CD14-positive monocyte (primary cell): ENCODE data around the gene HDAC4. TPM values are rescaled to one million over a fixed set of nuclear protein-coding genes. Genes with fewer than 3 reads are reported as not detected.

Experiments
- DNase-seq, 3 donors: peaks; one replicate each; pipeline ENCODE4 v3.0.0-alpha.2; 2011 to 2022
- H2AFZ ChIP-seq: 2 replicates; pipeline ENCODE4 v1.6.0; 2012; ENCODE audit warnings: mild to moderate bottlenecking, low read depth, low read length, inconsistent platforms; ENCODE audit not compliant: insufficient read depth, poor library complexity, severe bottlenecking
- H3K27ac ChIP-seq, 2 donors: 1 replicate in 1 of 2; 2 replicates in 1 of 2; pipeline ENCODE4 v1.5.1; 2012 to 2013; ENCODE audit warnings: low read length in 2 of 2, control low read depth in 1 of 2, inconsistent platforms in 1 of 2, low read depth in 1 of 2, mild to moderate bottlenecking in 1 of 2
- H3K27me3 ChIP-seq, 2 donors: one replicate each; pipeline versions ENCODE4 v1.6.0 to v1.6.1; 2011 to 2013; ENCODE audit warnings: low read length in 2 of 2; ENCODE audit not compliant: control insufficient read depth in 2 of 2, insufficient read depth in 2 of 2
- H3K36me3 ChIP-seq, 2 donors: replicated peaks in 1 of 2; 1 replicate in 1 of 2; 2 replicates in 1 of 2; pipeline versions ENCODE4 v1.5.1 to v1.6.1; 2012 to 2013; ENCODE audit warnings: low read length in 2 of 2, control low read depth in 1 of 2, inconsistent platforms in 1 of 2, mild to moderate bottlenecking in 1 of 2; ENCODE audit not compliant: insufficient read depth in 2 of 2, control insufficient read depth in 1 of 2
- H3K4me1 ChIP-seq, 2 donors: 1 replicate in 1 of 2; 2 replicates in 1 of 2; pipeline versions ENCODE4 v1.5.1 to v1.6.1; 2012 to 2013; ENCODE audit warnings: low read length in 2 of 2, control low read depth in 1 of 2, inconsistent platforms in 1 of 2, mild to moderate bottlenecking in 1 of 2, moderate library complexity in 1 of 2; ENCODE audit not compliant: insufficient read depth in 2 of 2, control insufficient read depth in 1 of 2
- H3K4me2 ChIP-seq: replicated peaks from 2 replicates; pipeline ENCODE3; 2012; ENCODE audit warnings: low read length, moderate library complexity, mild to moderate bottlenecking; ENCODE audit not compliant: poor library complexity, severe bottlenecking; ENCODE audit errors: extremely low read depth
- H3K4me3 ChIP-seq, 3 experiments: fragments of 200-600 bp in 1 of 3; sonication (generic) in 1 of 3; replicated peaks in 1 of 3; 1 replicate in 2 of 3; 2 replicates in 1 of 3; pipeline ENCODE4 v1.5.1; 2011 to 2013; ENCODE audit warnings: low read length in 3 of 3, mild to moderate bottlenecking in 3 of 3, control low read depth in 2 of 3, low read depth in 2 of 3, inconsistent platforms in 1 of 3, moderate library complexity in 1 of 3
- H3K79me2 ChIP-seq: 2 replicates; pipeline ENCODE4 v1.6.0; 2012; ENCODE audit warnings: mild to moderate bottlenecking, control low read depth, inconsistent platforms, low read length, moderate library complexity; ENCODE audit not compliant: insufficient read depth
- H3K9ac ChIP-seq: 2 replicates; pipeline ENCODE4 v1.6.0; 2017; ENCODE audit warnings: low read length, mild to moderate bottlenecking; ENCODE audit not compliant: insufficient read depth, poor library complexity, severe bottlenecking
- H3K9me3 ChIP-seq, 2 donors: replicated peaks in 1 of 2; 1 replicate in 1 of 2; 2 replicates in 1 of 2; pipeline versions ENCODE4 v1.5.1 to v1.6.1; 2012 to 2013; ENCODE audit warnings: low read length in 2 of 2, control low read depth in 1 of 2; ENCODE audit not compliant: control insufficient read depth in 1 of 2, insufficient read depth in 1 of 2
- H4K20me1 ChIP-seq: 2 replicates; pipeline ENCODE4 v1.6.0; 2012; ENCODE audit warnings: mild to moderate bottlenecking, low read length, control low read depth, moderate library complexity; ENCODE audit not compliant: insufficient read depth
- H3K27ac Mint-ChIP-seq, 7 donors: one replicate each; pipeline ENCODE4 v1.8.0; 2020; ENCODE audit warnings: mild to moderate bottlenecking in 7 of 7, mixed read lengths in 7 of 7, moderate library complexity in 6 of 7, inconsistent platforms in 2 of 7
- H3K27me3 Mint-ChIP-seq, 3 donors: one replicate each; pipeline ENCODE4 v1.8.0; 2021 to 2022; ENCODE audit warnings: low read depth in 3 of 3, mild to moderate bottlenecking in 3 of 3, mixed read lengths in 3 of 3, moderate library complexity in 3 of 3, inconsistent platforms in 1 of 3
- H3K36me3 Mint-ChIP-seq, 2 donors: one replicate each; pipeline ENCODE4 v1.8.0; 2020; ENCODE audit warnings: mixed read lengths in 2 of 2, inconsistent platforms in 1 of 2, mild to moderate bottlenecking in 1 of 2
- H3K4me1 Mint-ChIP-seq: one replicate; pipeline ENCODE4 v1.8.0; 2020; ENCODE audit warnings: mild to moderate bottlenecking, mixed read lengths
- H3K4me3 Mint-ChIP-seq, 2 donors: one replicate each; pipeline ENCODE4 v1.8.0; 2020; ENCODE audit warnings: mild to moderate bottlenecking in 2 of 2, mixed read lengths in 2 of 2, moderate library complexity in 1 of 2
- H3K9me3 Mint-ChIP-seq, 7 donors: one replicate each; pipeline ENCODE4 v1.8.0; 2020 to 2022; ENCODE audit warnings: mixed read lengths in 7 of 7, mild to moderate bottlenecking in 6 of 7, moderate library complexity in 6 of 7, inconsistent platforms in 2 of 7
- CTCF ChIP-seq: fragments of 200-600 bp; IDR thresholded peaks from one replicate; pipeline ENCODE4 v1.8.0; 2022; ENCODE audit warnings: antibody characterized with exemption, mild to moderate bottlenecking
- WGBS: methylation state at CpG from one replicate; pipeline ENCODE4 v1.1.5; 2013; ENCODE audit warnings: missing lambda C conversion rate; ENCODE audit not compliant: insufficient coverage; 5-methylcytosine and 5-hydroxymethylcytosine counted together
- intact Hi-C, 2 donors: fragments of 100-400 bp; cut with micrococcal nuclease; formaldehyde crosslinking; loops; one replicate each; pipeline versions ENCODE4 v1.15.0 to v1.15.1; 2023
- polyA plus RNA-seq, 3 donors: library from polyadenylated mRNA; depleted of rRNA in 1 of 3; unstranded in 2 of 3; stranded (reverse) in 1 of 3; fragments of 300-500 nt in 2 of 3; fragments of >200 nt in 1 of 3; fragmentation: Illumina TruSeq in 2 of 3; gene quantifications; 1 replicate in 2 of 3; 2 replicates in 1 of 3; pipeline ENCODE4 v1.2.3, GENCODE V29; 2012 to 2021

The HDAC4 gene
- polyA plus RNA-seq, 3 donors: 3.3 to 23.0 (median 4.5) TPM

DNA sequence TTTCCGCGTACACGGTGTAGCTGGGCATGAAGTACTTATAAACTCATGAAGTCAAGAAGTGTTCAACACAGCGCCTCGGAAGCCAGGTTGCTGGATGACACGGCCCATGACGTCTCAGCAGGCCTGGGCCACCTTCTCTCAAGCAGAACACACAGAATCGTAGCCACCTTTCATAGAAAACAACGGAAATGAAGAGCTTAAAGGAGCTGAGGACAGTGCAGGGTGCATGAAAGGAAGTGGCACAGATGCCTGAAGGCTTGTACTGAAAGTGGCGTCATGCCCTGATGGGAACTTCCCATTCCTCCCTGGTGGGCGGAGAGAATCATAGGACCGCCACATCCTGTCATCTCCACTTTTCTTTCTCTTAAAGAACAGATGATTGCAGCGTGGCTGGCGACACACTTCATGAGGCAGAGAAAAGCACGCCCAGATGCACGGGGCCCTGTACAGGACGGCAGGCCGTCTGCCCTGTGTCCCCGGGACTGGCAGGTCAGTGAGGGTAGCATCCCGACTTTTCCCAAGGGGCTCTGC lies 31.1 kb downstream of the HDAC4 start:
- Mint-ChIP-seq H3K27me3 (no peaks in the 10 kb centered on the region), H3K4me3 (peak overlapping the region; percentile 56 to 81), H3K4me1 (peaks cover 14% of the 10 kb centered on the region), H3K36me3 (peaks cover 6 to 17% of the 10 kb centered on the region in 2 donors), H3K9me3 (no peaks in the 10 kb centered on the region), H3K27ac (peak overlapping the region; percentile 67 to 93 (median 83))
- intact Hi-C loops: no loop called here
- Histone ChIP-seq H3K9me3 (no peaks in the 10 kb centered on the region), H3K27ac (peak overlapping the region; percentile 49 to 62), H3K27me3 (no peaks in the 10 kb centered on the region), H3K4me3 (peak overlapping the region in 1 of 3 experiments; percentile 50), H3K4me2 (peak overlapping the region; percentile 51), H2AFZ (peak overlapping the region; percentile 54), H3K36me3 (peaks cover 0 to 36% of the 10 kb centered on the region in 2 donors), H3K4me1 (peaks cover 13 to 16% of the 10 kb centered on the region in 2 donors), H3K79me2 (peaks cover 90% of the 10 kb centered on the region), H3K9ac (peak overlapping the region; percentile 30), H4K20me1 (peaks cover 10% of the 10 kb centered on the region)
- TF ChIP-seq CTCF: no peak
- 48% methylated on average over 15 of the region's 20 CpGs for WGBS
- peak; percentile 65 to 79 (median 67) for DNase-seq

DNA sequence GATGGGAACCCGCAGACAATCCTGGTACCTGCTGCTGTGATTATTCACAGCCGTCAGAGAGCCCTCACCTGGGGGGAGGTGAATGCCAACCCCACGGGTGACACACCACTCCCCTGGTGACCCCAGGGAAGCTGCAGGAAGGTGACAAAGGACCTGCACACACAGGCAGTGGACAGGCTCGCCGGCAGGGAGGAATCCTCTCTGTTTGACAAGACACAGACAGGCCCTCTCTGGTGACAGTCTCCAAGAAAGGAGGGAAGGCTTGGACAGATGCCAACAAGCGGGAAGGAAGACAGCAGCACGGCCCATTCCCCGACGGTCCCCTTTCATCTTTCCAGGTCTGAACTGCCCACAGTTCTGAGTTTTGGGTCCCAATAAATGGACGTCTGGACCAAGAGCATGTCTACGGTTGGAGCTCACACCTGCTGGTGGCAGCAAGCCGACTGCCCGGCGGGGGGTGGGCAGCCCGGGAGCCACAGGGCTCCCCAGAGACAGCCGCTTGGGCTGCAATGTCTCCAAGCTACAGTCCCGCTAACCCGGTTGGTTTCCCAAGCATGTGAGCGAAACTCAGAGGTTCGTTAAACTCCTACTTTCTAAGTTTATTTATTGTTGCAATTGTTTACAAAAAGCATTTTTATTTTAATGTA lies 31.8 kb downstream of the HDAC4 start:
- H3K27me3 Mint-ChIP-seq: no peaks in the 10 kb centered on the region
- Histone ChIP-seq H3K79me2 (peaks cover 93% of the 10 kb centered on the region), H3K27me3 (no peaks in the 10 kb centered on the region), H3K36me3 (peaks cover 0 to 35% of the 10 kb centered on the region in 2 donors), H3K4me3 (no peak overlapping the region), H2AFZ (no peak overlapping the region), H4K20me1 (peaks cover 10% of the 10 kb centered on the region), H3K9ac (no peak overlapping the region), H3K4me1 (peaks cover 13 to 16% of the 10 kb centered on the region in 2 donors), H3K4me2 (no peak overlapping the region), H3K9me3 (no peaks in the 10 kb centered on the region), H3K27ac (peak overlapping the region in 1 of 2 donors; percentile 62)
- intact Hi-C loops: no loop called here
- DNase-seq: no peak
- no peaks in the 10 kb centered on the region for H3K9me3 Mint-ChIP-seq
- TF ChIP-seq CTCF: no peak
- WGBS: 98% methylated on average over 13 of the region's 20 CpGs
- H3K4me3 Mint-ChIP-seq: no peak overlapping the region
- peaks cover 6 to 14% of the 10 kb centered on the region in 2 donors for H3K36me3 Mint-ChIP-seq
- peak overlapping the region in 4 of 7 donors; percentile 11 to 83 (median 15) for H3K27ac Mint-ChIP-seq
- H3K4me1 Mint-ChIP-seq: peaks cover 16% of the 10 kb centered on the region
